OCI-LY1 (cell line): ENCODE results near the gene RAD51B.

ENCODE experiments used
- CTCF ChIP-seq: fragments of 200-600 bp; sonication (generic), shearing (Covaris generic); IDR thresholded peaks from 2 replicates; pipeline ENCODE4 v1.5.1; 2017; ENCODE audit warnings: mild to moderate bottlenecking, antibody characterized with exemption, low read length, moderate library complexity, mixed read lengths
- EZH2 ChIP-seq: fragments of 200-600 bp; sonication (generic), shearing (Covaris generic); IDR thresholded peaks from 2 replicates; pipeline ENCODE4 v1.8.0; 2017; ENCODE audit warnings: borderline replicate concordance, mixed run types, mild to moderate bottlenecking, antibody characterized with exemption, low read length, moderate library complexity, mixed read lengths

DNA sequence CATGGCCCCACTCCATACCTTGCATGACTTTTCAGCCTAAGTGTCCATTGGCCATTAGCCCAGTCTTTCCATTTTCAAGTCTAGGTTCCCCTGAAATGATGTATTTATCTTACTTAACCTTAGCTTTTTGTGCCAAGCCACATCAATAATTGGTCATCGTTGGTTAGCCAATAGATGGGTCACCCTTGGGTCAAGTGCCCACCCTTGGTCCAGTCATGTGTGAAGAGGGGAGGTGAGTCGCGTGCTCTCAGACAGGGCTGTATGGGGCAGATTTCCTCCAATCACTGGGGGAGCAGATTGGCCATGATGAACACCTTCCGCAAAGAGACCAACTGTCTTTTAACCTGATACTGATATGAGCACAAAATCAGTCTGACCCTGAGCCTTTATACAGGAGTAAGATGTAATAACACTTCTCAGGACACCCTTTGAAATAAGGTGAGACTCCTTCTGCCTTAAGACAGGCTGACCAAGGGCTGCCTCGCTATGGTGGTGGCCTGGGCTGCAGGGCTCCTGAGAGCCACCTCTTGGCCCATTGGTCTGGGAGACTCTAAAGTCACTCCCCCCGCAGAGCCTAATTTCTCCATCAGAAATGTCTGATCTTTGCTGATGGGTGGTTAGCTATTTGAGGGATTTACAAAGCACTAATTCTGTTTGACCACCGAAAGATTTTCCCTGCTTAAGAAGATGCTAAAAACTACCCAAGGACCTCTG lies 830.1 kb downstream of the RAD51B start:
- no peak for TF ChIP-seq CTCF
- no peak for TF ChIP-seq EZH2
